Psoas muscle (tissue), 8 donors: ENCODE measurements around the gene FAM222A. TPM values are rescaled to one million over a fixed set of nuclear protein-coding genes. Genes with fewer than 3 reads are reported as not detected.
A peak's percentile ranks its signal among the peaks of the same experiment; 100 is the strongest.

Experiments used
- ATAC-seq, 4 donors: fragments of 200-7000 bp; cut with Tn5 transposase; one replicate each; pipeline ENCODE4 v1.9.1; 2020; ENCODE audit warnings: moderate library complexity in 3 of 4, mild to moderate bottlenecking in 2 of 4
- DNase-seq, 2 donors: peaks; one replicate each; pipeline ENCODE4 v3.0.0-alpha.2; 2020
- H3K27ac ChIP-seq: fragments of 200-600 bp; one replicate; pipeline ENCODE4 v1.8.0; 2022
- H3K27me3 ChIP-seq, 3 donors: fragments of 200-600 bp in 1 of 3; one replicate each; pipeline versions ENCODE4 v1.6.1 to v1.8.0; 2013 to 2022; ENCODE audit warnings: low read length in 2 of 3, mild to moderate bottlenecking in 2 of 3, moderate library complexity in 1 of 3; ENCODE audit not compliant: insufficient read depth in 3 of 3
- H3K36me3 ChIP-seq, 2 donors: fragments of 200-600 bp in 1 of 2; one replicate each; pipeline versions ENCODE4 v1.6.1 to v1.8.0; 2013 to 2022; ENCODE audit warnings: low read depth in 1 of 2, mild to moderate bottlenecking in 1 of 2, moderate library complexity in 1 of 2; ENCODE audit not compliant: insufficient read depth in 1 of 2
- H3K4me1 ChIP-seq: fragments of 200-600 bp; one replicate; pipeline ENCODE4 v1.8.0; 2022
- H3K4me3 ChIP-seq: fragments of 200-600 bp; one replicate; pipeline ENCODE4 v1.8.0; 2022; ENCODE audit warnings: mild to moderate bottlenecking
- H3K9me3 ChIP-seq: fragments of 200-600 bp; one replicate; pipeline ENCODE4 v1.8.0; 2022
- WGBS, 3 donors: extraction: QIAGEN DNeasy Blood & Tissue Kit; methylation state at CpG; one replicate each; pipeline versions ENCODE4 v1.1.6 to v1.1.7; 2013; 5-methylcytosine and 5-hydroxymethylcytosine counted together
- intact Hi-C, 2 donors: fragments of 100-400 bp; cut with DNase I; formaldehyde crosslinking; loops; one replicate each; pipeline versions ENCODE4 v1.11.0 to v1.14.2; 2022
- polyA plus RNA-seq, 3 donors: library from polyadenylated mRNA; stranded (reverse); fragments of 200-250 nt; gene quantifications; one replicate each; pipeline ENCODE4 v1.2.3, GENCODE V29; 2013
- total RNA-seq, 4 donors: library from RNA; stranded (reverse); fragmentation: NEBNext Ultra II Directional in 2 of 4; extraction: Animal tissue kit (Norgen Biotek cat#: 25700) in 2 of 4; gene quantifications; one replicate each; pipeline versions ENCODE4 v1.2.1 to v1.2.4, GENCODE V29; 2021 to 2023
- TF ChIP-seq, protein P1 (sequence below): fragments of 200-600 bp; IDR thresholded peaks from one replicate; pipeline ENCODE4 v1.8.0; 2022; ENCODE audit warnings: antibody characterized with exemption
- donor health status: healthy with polysubstance abuse.
- donor health status: DM: no; HTN: no; CAD: no; lungs with moderate emphysema.
- donor health status: Bipolar disorder and iron deficiency.
- donor health status: healthy.
- donor health status: DM: yes; HTN: yes; CAD: no.
- donor health status: DM: no; HTN: no; CAD: no.
- donor health status: DM: no; HTN: no; CAD: no.
- donor health status: DM: yes; HTN: yes; CAD: no.

Gene FAM222A
- total and polyA plus RNA-seq, 7 donors, result 0.59 to 15.8 (median 5.1) TPM

DNA sequence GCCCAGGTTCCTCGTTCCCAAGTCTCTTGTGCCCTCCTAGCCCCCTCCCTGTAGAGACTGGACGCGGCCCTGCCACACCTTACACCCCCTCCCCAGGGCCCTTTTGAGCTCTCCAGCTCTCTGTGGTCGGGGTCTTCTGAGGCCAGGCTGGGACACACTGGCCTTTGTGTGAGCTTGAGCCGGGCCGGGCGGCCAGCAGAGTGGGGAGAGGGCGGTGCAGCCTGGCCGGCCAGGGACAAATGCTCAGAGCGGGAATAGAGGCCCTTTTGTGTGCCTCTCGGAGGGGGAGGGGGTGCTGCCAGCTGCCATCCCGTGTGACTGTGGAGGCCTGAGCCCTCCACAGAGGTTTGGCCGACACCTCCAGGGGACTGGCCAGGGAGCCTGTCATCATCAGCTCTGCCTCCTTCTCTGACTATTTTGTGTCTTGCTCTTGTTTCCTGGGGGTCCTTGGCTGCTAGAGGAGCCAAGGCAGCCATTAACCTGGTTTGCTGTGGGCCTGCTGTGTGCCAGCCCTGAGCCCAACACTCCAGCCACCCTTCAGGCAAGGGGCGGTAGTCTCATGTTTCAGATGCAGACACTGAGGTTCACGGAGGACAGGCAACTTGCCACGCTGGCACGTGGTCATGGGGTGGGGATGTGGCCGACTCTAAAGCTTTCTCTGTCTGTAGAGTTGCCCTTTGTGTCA lies 13.6 kb downstream of the FAM222A start:
- DNase-seq (peak; percentile 16 to 41), ATAC-seq (no peak)
- 47 to 61% (median 52%) methylated on average over 18 of the region's 18 CpGs for WGBS, 3 donors
- peaks cover 27% of the 10 kb centered on the region for H3K4me1 ChIP-seq
- no peak overlapping the region for H3K4me3 ChIP-seq
- H3K27ac ChIP-seq, result no peak overlapping the region
- intact Hi-C loops, result no loop called here
- no peaks in the 10 kb centered on the region for H3K27me3 ChIP-seq
- H3K36me3 ChIP-seq, result no peaks in the 10 kb centered on the region
- TF ChIP-seq, protein P1, sequence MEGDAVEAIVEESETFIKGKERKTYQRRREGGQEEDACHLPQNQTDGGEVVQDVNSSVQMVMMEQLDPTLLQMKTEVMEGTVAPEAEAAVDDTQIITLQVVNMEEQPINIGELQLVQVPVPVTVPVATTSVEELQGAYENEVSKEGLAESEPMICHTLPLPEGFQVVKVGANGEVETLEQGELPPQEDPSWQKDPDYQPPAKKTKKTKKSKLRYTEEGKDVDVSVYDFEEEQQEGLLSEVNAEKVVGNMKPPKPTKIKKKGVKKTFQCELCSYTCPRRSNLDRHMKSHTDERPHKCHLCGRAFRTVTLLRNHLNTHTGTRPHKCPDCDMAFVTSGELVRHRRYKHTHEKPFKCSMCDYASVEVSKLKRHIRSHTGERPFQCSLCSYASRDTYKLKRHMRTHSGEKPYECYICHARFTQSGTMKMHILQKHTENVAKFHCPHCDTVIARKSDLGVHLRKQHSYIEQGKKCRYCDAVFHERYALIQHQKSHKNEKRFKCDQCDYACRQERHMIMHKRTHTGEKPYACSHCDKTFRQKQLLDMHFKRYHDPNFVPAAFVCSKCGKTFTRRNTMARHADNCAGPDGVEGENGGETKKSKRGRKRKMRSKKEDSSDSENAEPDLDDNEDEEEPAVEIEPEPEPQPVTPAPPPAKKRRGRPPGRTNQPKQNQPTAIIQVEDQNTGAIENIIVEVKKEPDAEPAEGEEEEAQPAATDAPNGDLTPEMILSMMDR, result no peak
- no peaks in the 10 kb centered on the region for H3K9me3 ChIP-seq

DNA sequence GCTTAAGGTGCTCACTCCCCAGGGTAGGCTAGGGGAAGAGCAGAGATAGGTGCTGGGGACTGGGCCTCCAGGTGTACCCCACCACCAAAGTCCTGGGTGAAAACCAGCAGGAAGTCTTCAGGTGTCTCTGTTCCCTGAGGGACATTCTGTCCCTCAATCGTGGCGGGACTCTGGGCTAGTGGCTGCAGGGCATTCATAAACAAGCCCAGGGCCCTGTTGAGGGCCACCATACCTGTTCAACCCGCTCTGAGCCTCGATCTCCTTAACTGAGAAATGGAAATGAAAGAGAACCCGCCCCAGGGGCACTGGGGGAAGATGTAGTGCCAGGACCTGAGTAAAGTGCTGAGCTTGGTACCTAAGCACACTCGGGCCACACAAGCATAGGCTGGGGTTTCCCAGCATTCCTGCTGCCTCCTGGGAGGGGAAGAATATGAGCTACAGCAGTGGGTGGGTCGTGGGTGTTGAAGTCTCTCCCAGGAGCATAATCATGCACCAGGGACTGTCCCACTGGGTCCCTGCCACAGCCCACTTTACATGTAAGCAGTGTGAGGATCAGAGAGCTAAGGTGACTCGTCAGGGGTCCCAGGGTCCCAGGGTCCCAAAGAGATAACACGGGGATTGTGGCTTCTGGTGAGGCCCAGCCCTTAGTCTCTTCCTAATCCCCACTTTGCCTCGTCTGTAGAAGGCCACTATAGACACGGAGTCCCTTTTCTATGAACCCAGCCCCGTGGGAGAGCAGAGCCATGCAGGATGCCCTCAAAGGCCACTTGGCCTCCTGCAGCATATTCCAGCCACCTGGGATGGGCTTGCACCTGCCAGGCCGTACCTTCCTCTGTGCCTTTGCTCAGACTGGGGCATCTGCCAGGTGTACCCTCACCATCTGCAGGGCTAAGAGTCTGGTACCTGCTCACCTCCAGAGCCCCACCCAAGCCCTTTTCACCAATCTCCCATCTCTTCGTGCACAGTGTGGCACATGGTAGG lies 14.4 kb downstream of the FAM222A start:
- H3K4me1 ChIP-seq, result peaks cover 20% of the 10 kb centered on the region
- 78 to 83% (median 80%) methylated on average over 14 of the region's 14 CpGs for WGBS, 3 donors
- no peaks in the 10 kb centered on the region for H3K27me3 ChIP-seq
- no peaks in the 10 kb centered on the region for H3K36me3 ChIP-seq
- TF ChIP-seq, protein P1, result no peak
- intact Hi-C loops, result no loop called here
- H3K4me3 ChIP-seq, result no peak overlapping the region
- no peak for ATAC-seq
- peak; percentile 3 to 19 for DNase-seq
- H3K9me3 ChIP-seq, result no peaks in the 10 kb centered on the region
- no peak overlapping the region for H3K27ac ChIP-seq

DNA sequence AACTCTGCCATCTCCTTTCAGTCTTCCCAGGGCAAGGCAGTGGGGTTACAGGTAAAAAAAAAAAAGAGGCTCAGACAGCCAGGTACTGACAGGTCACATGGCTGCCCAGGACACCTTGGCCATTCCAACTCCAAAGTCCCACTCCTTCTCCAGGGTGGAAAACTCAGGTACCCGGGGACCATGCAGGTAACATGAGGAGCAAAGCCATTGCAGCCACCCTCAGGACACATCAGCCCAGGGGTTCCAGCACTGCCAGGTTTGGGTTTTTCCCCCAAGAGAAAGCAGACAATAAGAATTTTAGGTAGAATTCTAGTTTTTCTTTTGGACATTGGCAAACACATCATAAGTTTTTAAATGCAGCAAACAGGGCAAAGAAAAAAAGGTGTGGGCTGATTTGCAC lies 15.3 kb downstream of the FAM222A start:
- intact Hi-C loops, result no loop called here

DNA sequence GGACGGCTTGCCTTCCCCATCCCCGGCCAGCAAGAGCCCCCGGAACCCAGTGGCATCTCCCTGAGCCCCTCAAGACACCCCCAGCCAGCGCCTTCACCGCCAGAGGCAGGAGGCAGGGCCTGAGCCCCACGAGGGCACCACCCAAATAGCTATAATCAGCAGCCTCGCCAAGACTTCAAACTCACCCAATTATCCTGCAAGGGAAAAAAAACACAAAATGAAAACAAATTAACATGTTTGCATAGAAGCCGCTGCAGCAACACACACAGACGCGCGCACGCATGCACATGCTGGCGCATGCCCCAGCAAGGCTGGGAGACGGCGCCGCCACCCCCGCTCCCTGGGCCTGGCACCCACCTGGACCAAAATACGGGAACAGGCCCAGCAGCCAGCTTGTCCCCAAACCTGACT lies 15.8 kb downstream of the FAM222A start:
- 88 to 89% (median 88%) methylated on average over 18 of the region's 18 CpGs for WGBS, 3 donors
- ATAC-seq, result no peak
- H3K4me3 ChIP-seq, result no peak overlapping the region
- no peaks in the 10 kb centered on the region for H3K36me3 ChIP-seq
- H3K27ac ChIP-seq, result no peak overlapping the region
- TF ChIP-seq, protein P1, result no peak
- H3K27me3 ChIP-seq, result no peaks in the 10 kb centered on the region
- intact Hi-C loops, result no loop called here
- peaks cover 10% of the 10 kb centered on the region for H3K4me1 ChIP-seq
- no peaks in the 10 kb centered on the region for H3K9me3 ChIP-seq
- DNase-seq, result peak in 1 of 2 donors; percentile 24

More for the DNA sequence above, 15.3 kb downstream of the FAM222A start:
- H3K27ac ChIP-seq, result no peak overlapping the region
- TF ChIP-seq, protein P1, result no peak
- 76 to 100% (median 76%) methylated on average over 1 of the region's 1 CpG for WGBS, 3 donors
- DNase-seq (peak in 1 of 2 donors; percentile 12), ATAC-seq (no peak)
- no peaks in the 10 kb centered on the region for H3K9me3 ChIP-seq
- no peaks in the 10 kb centered on the region for H3K36me3 ChIP-seq
- no peak overlapping the region for H3K4me3 ChIP-seq
- no peaks in the 10 kb centered on the region for H3K27me3 ChIP-seq
- peaks cover 13% of the 10 kb centered on the region for H3K4me1 ChIP-seq
